Mucosa of gallbladder (tissue), 1 donor: ENCODE results near the gene TBC1D4. TPM values are rescaled to one million over a fixed set of nuclear protein-coding genes. Genes with fewer than 3 reads are reported as not detected.

ENCODE experiments used
- DNase-seq: peaks from one replicate; pipeline ENCODE4 v3.0.0-alpha.2; 2020; ENCODE audit warnings: low spot score
- total RNA-seq: library from RNA; stranded (reverse); gene quantifications from one replicate; pipeline ENCODE4 v1.2.1, GENCODE V29; 2021
- donor health status: DM: no; HTN: no; CAD: no.

TBC1D4 gene
- total RNA-seq, 1 donor from 2014 or later, result 36.6 TPM

- DNase-seq, result no peak
Measured at GRCh38 chr13:75417012-75417384, 65.0 kb downstream of the TBC1D4 start.

DNA sequence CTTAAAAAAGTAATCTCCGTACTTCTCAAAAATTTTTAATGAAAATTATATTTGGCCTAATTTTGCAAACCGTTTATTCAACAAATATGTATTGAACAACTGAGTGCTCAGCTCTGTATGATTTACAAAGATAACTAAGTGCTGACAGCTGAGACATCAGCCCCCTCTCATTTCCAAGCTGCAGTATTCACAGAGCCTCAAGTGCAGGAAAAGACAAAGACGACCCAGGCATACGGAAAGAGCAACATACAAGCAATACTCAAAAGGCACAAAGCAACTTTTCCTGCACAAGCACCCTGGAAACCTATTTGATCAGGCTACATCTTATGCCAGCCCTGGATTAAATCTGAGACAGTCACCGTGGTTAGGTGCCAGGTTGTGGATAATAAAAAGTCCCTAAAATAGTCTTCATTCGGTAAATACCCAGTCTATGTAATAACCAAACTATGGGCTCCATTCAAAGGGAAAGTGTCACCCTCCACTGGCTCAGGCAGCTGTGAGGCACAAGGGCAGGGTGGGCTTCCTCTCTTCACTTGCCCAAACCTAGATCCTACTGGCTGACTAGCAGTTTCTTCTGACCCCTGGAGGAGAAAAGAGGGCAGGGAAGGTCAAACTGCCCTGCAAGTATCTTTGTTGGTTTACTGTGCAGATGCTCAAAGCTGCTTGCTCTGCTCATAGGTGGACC is 65.5 kb downstream of the TBC1D4 start:
- DNase-seq, result no peak

- no peak for DNase-seq
Measured at GRCh38 chr13:75415694-75416093, 66.3 kb downstream of the TBC1D4 start.

DNA sequence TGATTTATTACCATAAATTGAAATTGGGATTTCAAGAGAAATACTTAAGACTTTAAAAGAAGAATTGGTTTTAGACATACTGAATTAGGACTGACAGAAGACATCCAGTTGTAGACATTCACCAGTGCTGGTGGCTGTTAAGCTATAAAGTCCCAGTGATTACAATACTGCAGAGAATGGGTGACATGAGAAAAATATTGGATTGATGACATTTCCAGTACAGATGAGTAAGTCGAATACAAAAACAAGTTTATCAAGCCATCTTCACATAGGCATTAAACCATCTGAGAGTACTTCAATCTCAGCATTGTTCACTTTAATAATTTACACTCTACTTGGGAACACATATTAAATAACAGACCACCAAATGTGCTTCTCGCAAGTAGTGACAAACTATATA is 66.8 kb downstream of the TBC1D4 start:
- no peak for DNase-seq

DNA sequence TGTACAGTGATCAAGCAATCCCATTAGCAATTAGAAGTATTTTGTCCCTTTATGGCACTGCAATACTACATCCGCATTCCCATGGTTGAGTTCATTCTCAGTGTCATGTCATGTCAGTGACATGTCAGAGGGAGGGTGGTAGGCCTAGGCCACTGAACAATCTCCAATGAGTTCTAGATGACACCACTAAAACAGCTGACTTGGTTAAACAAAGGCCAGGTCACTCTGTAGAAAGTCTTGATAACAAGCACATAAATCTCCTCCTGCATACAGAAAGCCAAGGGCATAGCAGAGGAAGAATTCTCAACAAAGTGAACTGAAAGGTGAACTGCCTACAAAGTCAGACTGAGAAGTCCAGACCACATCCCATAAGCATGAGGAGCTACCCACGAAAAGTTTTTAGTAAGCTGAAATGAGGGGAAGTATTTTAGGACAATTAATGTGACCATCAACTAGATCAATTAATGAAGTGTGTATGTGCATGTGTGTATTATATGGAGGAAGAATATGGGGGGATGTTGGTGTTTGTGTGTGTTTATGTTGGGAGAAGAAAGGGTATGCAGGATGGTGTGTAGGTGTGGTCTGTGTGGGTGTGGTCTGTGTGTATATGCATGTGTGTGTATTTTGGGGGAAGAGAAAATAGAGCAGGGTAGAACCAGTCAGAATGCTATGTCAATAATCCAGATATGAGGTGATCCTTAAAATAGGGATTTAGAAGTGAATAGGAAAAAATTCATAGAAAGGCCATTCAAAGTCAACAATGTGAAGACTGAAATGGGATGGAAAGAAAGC is 67.7 kb downstream of the TBC1D4 start:
- no peak for DNase-seq

- DNase-seq, result no peak
Measured at GRCh38 chr13:75411924-75412537, 69.9 kb downstream of the TBC1D4 start.

DNA sequence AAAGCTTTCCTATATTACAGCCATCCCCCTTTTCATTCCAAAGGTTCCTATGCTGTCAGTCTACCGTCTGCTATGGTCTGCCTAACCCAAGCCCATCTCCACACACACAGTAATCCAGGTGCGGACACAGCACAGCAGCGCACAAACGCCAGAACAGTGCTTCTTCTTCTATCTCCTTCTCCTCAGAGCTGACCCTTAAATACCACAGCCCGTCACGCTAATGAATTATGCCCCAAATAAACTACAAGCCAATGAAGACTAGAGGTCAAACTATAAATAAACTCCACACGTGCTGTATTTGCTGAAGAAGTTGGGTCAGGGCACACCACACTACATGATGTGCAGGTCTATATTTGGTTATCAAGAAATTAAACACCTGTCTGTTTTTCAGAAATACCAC is 71.8 kb downstream of the TBC1D4 start:
- DNase-seq, result no peak

- DNase-seq, result no peak
Measured at GRCh38 chr13:75407998-75408397, 74.0 kb downstream of the TBC1D4 start.

- no peak for DNase-seq
Measured at GRCh38 chr13:75407473-75407872, 74.5 kb downstream of the TBC1D4 start.

- no peak for DNase-seq
Measured at GRCh38 chr13:75405976-75406703, 75.8 kb downstream of the TBC1D4 start.

DNA sequence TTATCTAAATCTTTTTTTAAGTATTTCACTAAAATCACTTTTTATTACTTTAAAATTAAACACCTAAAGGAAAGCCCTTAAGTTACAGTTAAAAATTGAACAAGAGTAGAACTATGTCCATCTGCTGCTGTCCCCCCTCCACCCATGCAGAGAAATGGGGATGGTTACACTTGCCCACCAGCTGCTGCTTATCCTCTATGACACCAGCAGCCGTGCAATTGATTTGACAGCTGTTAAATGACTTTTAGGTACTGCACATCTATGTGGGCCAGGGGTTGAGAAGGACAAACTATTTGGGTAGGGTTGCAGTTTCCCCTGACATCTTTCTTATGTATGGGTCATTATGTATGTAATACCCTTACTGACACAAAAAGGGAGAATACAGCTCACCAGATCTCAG is 77.2 kb downstream of the TBC1D4 start:
- DNase-seq, result no peak

- no peak for DNase-seq
Measured at GRCh38 chr13:75402787-75403186, 79.2 kb downstream of the TBC1D4 start.

GRCh38 chr13:75400775-75401174 is 81.2 kb downstream of the TBC1D4 start:
- no peak for DNase-seq

- DNase-seq, result no peak
Measured at GRCh38 chr13:75399879-75400217, 82.1 kb downstream of the TBC1D4 start.

GRCh38 chr13:75399168-75399878 is 82.6 kb downstream of the TBC1D4 start:
- no peak for DNase-seq

- no peak for DNase-seq
Measured at GRCh38 chr13:75398072-75398471, 83.9 kb downstream of the TBC1D4 start.

GRCh38 chr13:75395901-75396300 is 86.1 kb downstream of the TBC1D4 start:
- DNase-seq, result no peak

GRCh38 chr13:75395066-75395465 is 86.9 kb downstream of the TBC1D4 start:
- DNase-seq, result no peak

GRCh38 chr13:75393839-75394520 is 88.0 kb downstream of the TBC1D4 start:
- DNase-seq, result no peak

DNA sequence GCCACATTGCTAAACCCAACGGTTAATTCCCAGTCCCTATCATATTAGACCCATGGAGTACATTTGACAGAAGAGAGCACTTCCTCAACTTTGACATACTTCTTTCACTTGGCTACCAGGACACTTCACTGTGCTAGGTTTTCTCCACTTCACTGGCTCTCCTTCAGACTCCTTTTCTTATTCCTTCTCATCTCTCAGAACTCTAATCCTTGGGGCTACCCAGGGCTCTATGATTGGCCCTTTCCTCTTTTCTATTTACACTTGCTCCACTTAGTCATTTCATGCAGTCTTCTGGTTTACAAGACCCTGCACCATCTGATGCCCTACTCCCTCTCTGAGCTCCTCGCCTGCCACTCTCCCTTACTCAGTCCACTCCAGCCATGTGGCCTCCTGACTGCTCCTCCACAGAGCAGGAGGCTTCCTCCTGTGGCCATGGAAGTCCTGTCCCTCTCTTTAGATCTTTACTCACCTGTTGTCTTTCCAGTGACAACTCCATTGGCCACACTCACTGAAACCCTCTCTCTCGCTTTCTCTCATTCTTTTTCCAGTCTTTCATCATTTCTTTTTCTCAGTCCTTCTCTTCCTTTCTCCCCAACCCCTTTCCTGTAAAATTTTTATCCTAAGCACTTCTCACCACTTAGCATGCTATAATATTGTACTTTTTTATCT is 90.4 kb downstream of the TBC1D4 start:
- no peak for DNase-seq

DNA sequence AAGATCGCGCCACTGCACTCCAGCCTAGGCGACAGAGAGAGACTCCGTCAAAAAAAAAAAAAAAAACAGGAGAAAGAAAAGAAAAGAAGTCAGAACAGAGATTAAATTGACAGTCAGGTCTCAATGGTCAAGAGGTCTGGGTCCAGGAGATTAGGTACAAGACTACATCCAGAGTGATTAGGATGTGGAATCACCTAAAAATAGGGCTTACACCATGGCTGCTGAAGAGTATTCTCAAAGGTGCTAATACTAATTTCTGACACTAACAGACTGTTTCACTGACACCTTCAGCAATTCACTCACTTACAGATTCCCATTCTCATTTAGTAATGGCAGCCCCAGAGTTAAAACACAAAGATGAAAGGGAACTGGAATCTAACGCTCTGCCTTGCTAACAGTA is 91.7 kb downstream of the TBC1D4 start:
- DNase-seq, result no peak
